ENCODE data around the gene TSPAN15.

DNA sequence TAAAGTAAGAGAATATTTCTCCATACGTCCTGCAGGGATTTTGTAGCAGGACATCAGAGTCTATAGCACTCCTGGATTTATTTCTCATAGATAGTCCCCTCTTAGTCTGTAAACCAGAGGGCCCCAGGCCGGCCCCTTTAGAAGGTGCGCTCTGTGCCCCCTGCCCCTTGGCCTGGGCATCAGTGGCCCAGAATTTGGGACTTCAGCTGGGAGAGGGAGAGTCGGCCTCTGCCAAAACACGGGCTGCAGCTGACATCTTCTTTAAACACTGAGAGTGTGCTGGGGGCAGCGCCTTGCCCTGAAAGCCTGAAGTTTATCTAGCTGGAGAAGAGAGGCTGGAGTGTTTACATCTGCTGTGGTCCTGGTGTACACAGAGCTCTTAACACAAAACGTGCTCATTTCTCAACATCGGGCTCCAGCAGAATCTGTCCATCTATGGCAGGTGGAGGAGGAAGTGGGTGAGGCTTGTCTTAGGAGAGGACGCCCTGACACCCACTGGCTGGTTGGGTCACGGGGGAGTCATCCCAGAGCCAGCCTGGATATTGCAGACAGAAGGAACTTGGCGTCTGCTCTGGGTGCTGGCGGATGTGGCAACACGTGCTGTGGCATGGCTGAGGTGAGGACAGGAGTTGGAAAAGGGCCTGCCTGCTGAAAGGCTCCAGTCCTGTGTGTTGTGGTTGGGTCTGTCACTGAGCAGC, 29.5 kb upstream of the TSPAN15 start:
- no peak for TF ChIP-seq POLR2A (IDR thresholded peaks at IDR 0.05)
- TF ChIP-seq, protein P1, sequence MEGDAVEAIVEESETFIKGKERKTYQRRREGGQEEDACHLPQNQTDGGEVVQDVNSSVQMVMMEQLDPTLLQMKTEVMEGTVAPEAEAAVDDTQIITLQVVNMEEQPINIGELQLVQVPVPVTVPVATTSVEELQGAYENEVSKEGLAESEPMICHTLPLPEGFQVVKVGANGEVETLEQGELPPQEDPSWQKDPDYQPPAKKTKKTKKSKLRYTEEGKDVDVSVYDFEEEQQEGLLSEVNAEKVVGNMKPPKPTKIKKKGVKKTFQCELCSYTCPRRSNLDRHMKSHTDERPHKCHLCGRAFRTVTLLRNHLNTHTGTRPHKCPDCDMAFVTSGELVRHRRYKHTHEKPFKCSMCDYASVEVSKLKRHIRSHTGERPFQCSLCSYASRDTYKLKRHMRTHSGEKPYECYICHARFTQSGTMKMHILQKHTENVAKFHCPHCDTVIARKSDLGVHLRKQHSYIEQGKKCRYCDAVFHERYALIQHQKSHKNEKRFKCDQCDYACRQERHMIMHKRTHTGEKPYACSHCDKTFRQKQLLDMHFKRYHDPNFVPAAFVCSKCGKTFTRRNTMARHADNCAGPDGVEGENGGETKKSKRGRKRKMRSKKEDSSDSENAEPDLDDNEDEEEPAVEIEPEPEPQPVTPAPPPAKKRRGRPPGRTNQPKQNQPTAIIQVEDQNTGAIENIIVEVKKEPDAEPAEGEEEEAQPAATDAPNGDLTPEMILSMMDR (IDR thresholded peaks at IDR 0.05): no peak
